DND-41 (cell line): ENCODE data around the gene ACVRL1.

Experiments
- ATAC-seq: fragments of 200-7000 bp; cut with Tn5 transposase; 3 replicates; pipeline ENCODE4 v1.9.1; 2021; ENCODE audit warnings: low read depth; ENCODE audit not compliant: insufficient read depth
- DNase-seq: peaks from one replicate; pipeline ENCODE4 v3.0.0-alpha.2; 2020
- H2AFZ ChIP-seq: 2 replicates; pipeline ENCODE4 v1.6.0; 2012; ENCODE audit warnings: low read depth, low read length
- H3K27ac ChIP-seq: 2 replicates; pipeline ENCODE4 v1.5.1; 2012; ENCODE audit warnings: low read length, inconsistent platforms
- H3K27me3 ChIP-seq: fragments of 200-600 bp; sonication (generic); 2 replicates; pipeline ENCODE4 v1.6.0; 2012; ENCODE audit warnings: low read length, mild to moderate bottlenecking, inconsistent platforms; ENCODE audit not compliant: insufficient read depth, poor library complexity
- H3K36me3 ChIP-seq: 2 replicates; pipeline ENCODE4 v1.5.1; 2012; ENCODE audit warnings: low read length, inconsistent platforms; ENCODE audit not compliant: insufficient read depth
- H3K4me1 ChIP-seq: 2 replicates; pipeline ENCODE4 v1.5.1; 2012; ENCODE audit warnings: mild to moderate bottlenecking, low read length; ENCODE audit not compliant: insufficient read depth
- H3K4me2 ChIP-seq: 2 replicates; pipeline ENCODE4 v1.6.0; 2012; ENCODE audit warnings: mild to moderate bottlenecking, moderate library complexity, low read length, inconsistent platforms; ENCODE audit not compliant: insufficient read depth
- H3K4me3 ChIP-seq, 2 experiments: fragments of 200-600 bp in 1 of 2; shearing (Covaris generic) in 1 of 2; 2 replicates each; pipeline ENCODE4 v1.5.1; 2012 to 2016; ENCODE audit warnings: inconsistent platforms in 2 of 2, low read length in 2 of 2, mild to moderate bottlenecking in 2 of 2, low read depth in 1 of 2, moderate library complexity in 1 of 2
- H3K79me2 ChIP-seq: 2 replicates; pipeline ENCODE4 v1.6.0; 2012; ENCODE audit warnings: low read length, inconsistent platforms; ENCODE audit not compliant: insufficient read depth
- H3K9ac ChIP-seq: 2 replicates; pipeline ENCODE4 v1.6.0; 2012; ENCODE audit warnings: low read depth, mild to moderate bottlenecking, inconsistent platforms, low read length, moderate library complexity
- H3K9me3 ChIP-seq: 2 replicates; pipeline ENCODE4 v1.5.1; 2012; ENCODE audit warnings: low read length, moderate library complexity, mild to moderate bottlenecking, inconsistent platforms; ENCODE audit not compliant: insufficient read depth, severe bottlenecking
- H4K20me1 ChIP-seq: 2 replicates; pipeline ENCODE4 v1.6.0; 2012; ENCODE audit warnings: low read length; ENCODE audit not compliant: insufficient read depth
- EZH2 ChIP-seq: IDR thresholded peaks from 3 replicates; pipeline ENCODE4 v1.6.1; 2012; ENCODE audit warnings: borderline replicate concordance, low read depth, mild to moderate bottlenecking, moderate library complexity, low read length, inconsistent platforms; ENCODE audit not compliant: severe bottlenecking
- TF ChIP-seq, protein P1 (sequence below): IDR thresholded peaks from 2 replicates; pipeline ENCODE4 v1.5.1; 2012; ENCODE audit warnings: borderline replicate concordance, low read length, moderate library complexity, mild to moderate bottlenecking; ENCODE audit not compliant: poor library complexity, severe bottlenecking; ENCODE audit errors: extremely low read depth

Gene ACVRL1

DNA sequence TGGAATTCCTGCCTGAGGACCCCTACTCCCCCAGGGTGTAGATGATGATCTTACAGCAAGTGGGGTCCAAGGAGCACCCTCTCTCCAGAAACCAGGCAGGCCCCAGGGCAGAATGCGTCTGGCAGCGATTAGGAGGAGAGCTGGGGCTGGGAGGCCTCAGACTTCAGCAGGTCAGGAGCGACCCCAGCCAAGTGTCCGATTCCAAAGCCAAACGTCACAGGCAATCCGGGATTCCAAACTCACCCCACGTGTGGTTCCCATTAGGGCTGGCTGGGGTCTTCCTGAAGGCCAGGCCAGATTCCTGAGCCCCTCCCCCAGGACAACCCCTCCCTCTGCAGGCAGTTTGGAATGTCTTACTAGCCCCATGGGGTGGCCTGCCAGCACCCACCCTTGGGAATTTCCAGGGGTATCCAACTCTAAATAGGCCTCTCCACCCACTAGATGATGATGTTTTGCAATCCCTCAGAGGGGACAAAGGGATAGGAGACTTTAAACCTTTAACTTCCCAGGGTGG lies 41.5 kb upstream of the ACVRL1 start:
- Histone ChIP-seq H3K27me3 (no peaks in the 10 kb centered on the region), H3K79me2 (no peaks in the 10 kb centered on the region), H2AFZ (no peak overlapping the region), H3K9me3 (no peaks in the 10 kb centered on the region), H3K9ac (no peak overlapping the region), H3K4me2 (no peak overlapping the region), H3K36me3 (no peaks in the 10 kb centered on the region), H3K4me3 (no peak overlapping the region), H3K27ac (no peak overlapping the region), H4K20me1 (no peaks in the 10 kb centered on the region), H3K4me1 (no peaks in the 10 kb centered on the region)
- ATAC-seq (no peak), DNase-seq (no peak)
- TF ChIP-seq, protein P1, sequence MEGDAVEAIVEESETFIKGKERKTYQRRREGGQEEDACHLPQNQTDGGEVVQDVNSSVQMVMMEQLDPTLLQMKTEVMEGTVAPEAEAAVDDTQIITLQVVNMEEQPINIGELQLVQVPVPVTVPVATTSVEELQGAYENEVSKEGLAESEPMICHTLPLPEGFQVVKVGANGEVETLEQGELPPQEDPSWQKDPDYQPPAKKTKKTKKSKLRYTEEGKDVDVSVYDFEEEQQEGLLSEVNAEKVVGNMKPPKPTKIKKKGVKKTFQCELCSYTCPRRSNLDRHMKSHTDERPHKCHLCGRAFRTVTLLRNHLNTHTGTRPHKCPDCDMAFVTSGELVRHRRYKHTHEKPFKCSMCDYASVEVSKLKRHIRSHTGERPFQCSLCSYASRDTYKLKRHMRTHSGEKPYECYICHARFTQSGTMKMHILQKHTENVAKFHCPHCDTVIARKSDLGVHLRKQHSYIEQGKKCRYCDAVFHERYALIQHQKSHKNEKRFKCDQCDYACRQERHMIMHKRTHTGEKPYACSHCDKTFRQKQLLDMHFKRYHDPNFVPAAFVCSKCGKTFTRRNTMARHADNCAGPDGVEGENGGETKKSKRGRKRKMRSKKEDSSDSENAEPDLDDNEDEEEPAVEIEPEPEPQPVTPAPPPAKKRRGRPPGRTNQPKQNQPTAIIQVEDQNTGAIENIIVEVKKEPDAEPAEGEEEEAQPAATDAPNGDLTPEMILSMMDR, result no peak
- TF ChIP-seq EZH2, result no peak

DNA sequence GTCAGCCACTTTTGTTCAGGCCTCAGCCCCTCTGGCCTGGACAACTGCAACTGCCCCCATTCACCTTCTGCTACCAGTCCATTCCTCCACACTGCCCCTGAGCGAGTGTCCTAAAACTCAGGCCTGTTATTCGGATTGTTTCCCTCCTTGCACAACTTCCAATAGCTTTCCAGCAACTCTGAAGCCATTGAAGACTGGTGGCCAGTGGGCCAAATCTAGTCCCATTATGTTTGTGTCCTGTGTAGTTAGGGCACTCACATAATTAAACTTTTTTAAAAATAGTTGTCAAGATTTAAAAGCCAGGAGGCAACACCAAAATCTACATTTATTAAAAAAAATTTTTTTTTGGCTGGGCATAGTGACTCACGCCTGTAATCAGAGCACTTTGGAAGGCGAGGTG lies 41.0 kb upstream of the ACVRL1 start:
- no peak overlapping the region for H3K27ac ChIP-seq
- no peaks in the 10 kb centered on the region for H3K36me3 ChIP-seq
- TF ChIP-seq, protein P1, result no peak
- no peak for TF ChIP-seq EZH2
- no peaks in the 10 kb centered on the region for H3K79me2 ChIP-seq
- no peaks in the 10 kb centered on the region for H4K20me1 ChIP-seq
- ATAC-seq, result no peak
- H3K9me3 ChIP-seq, result no peaks in the 10 kb centered on the region
- H3K27me3 ChIP-seq, result no peaks in the 10 kb centered on the region
- no peaks in the 10 kb centered on the region for H3K4me1 ChIP-seq
- H3K9ac ChIP-seq, result no peak overlapping the region
- no peak overlapping the region for H2AFZ ChIP-seq
- H3K4me2 ChIP-seq, result no peak overlapping the region
- DNase-seq, result no peak
- no peak overlapping the region for H3K4me3 ChIP-seq

GRCh38 chr12:51866762-51867161 lies 40.5 kb upstream of the ACVRL1 start:
- Histone ChIP-seq H3K36me3 (no peaks in the 10 kb centered on the region), H3K4me2 (no peak overlapping the region), H3K9me3 (no peaks in the 10 kb centered on the region), H3K27me3 (no peaks in the 10 kb centered on the region), H3K4me3 (no peak overlapping the region), H3K4me1 (no peaks in the 10 kb centered on the region), H3K27ac (no peak overlapping the region), H2AFZ (no peak overlapping the region), H3K9ac (no peak overlapping the region), H3K79me2 (no peaks in the 10 kb centered on the region), H4K20me1 (no peaks in the 10 kb centered on the region)
- no peak for TF ChIP-seq EZH2
- TF ChIP-seq, protein P1, result no peak
- DNase-seq, result no peak
- no peak for ATAC-seq

DNA sequence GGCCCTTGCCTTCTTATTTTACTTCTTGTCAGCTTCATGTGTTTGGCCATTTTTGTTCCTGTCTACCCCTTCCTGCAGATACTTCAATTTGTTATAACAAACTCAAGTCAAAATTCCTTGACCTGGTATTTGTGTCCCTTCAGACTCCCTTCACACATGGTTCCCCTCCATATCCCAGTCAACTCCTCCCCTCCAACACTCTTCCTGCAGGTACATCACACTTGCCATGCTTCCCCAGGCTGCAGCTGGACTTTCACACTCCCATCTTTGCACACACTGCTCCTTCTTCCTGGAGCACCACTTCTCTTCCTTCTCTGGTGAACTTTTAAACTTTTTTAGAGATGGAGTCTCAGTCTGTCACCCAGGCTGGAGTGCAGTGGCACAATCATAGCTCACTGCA lies 39.9 kb upstream of the ACVRL1 start:
- Histone ChIP-seq H3K36me3 (no peaks in the 10 kb centered on the region), H3K79me2 (no peaks in the 10 kb centered on the region), H4K20me1 (no peaks in the 10 kb centered on the region), H3K9me3 (no peaks in the 10 kb centered on the region), H3K9ac (no peak overlapping the region), H3K27me3 (no peaks in the 10 kb centered on the region), H3K4me2 (no peak overlapping the region), H2AFZ (no peak overlapping the region), H3K27ac (no peak overlapping the region), H3K4me1 (no peaks in the 10 kb centered on the region), H3K4me3 (no peak overlapping the region)
- ATAC-seq (no peak), DNase-seq (no peak)
- TF ChIP-seq, protein P1, result no peak
- no peak for TF ChIP-seq EZH2
